ENCODE results near the gene TAF1B.

TAF1B gene

DNA sequence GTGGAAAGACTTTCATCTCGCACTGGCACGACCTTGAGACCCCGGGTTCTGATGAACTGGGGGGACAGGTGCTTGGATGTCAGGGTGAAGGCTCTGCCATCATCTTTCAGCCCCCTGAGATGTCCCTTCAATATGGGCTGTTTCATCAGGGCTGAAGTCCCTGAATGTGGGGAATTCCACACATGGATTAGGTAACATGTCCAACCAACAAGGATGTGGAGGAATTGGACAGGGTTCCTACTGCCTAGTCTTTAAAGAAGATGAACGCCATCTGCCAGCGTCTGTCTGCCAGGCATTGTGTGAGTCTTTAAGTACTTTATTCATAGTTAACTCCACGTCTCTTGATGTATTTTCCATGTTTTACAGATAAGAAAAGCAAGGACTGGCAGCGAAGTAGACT, 102.3 kb downstream of the TAF1B start:
- FAIRE-seq, result no peak

DNA sequence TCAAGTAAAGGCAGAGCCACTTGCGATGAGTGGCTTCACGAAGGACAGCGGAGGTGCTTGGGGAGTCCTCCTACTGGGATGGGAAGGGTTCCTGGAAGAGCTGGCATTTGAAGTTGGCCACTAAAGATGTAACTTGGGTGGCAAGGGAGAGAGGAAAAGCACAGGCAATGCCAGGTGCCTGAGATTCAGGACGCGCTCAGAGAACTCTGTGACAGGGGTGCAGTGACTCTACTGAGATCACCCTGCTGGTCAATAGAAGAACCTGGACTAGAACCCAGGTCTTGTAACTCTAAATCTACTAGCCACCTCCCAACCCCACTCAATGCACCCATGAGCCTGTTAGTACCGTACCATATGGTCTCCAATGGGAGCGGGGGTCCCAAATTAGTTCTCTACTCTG, 102.8 kb downstream of the TAF1B start:
- FAIRE-seq, result no peak

GRCh38 chr2:9946818-9947217, 103.5 kb downstream of the TAF1B start:
- FAIRE-seq, result no peak

DNA sequence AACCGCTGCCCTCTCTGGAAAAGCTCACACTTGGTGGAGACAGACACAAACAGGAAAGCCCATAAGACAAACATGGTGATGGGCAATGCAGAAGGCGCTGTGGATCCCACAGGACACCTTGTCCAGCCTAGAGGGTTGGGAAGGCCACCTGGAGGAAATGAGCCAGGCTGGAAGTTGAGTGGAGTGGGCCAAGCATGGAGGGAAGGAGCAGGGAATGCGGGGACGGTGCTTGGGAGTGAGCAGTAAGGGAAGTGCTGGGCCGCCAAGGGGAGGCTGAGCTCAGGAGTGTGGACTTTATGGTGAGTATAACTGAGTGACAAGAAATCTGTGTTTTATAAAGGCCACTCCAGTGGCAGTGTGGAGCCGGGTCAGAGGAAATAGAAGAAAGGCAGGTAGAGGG, 105.4 kb downstream of the TAF1B start:
- no peak for FAIRE-seq

DNA sequence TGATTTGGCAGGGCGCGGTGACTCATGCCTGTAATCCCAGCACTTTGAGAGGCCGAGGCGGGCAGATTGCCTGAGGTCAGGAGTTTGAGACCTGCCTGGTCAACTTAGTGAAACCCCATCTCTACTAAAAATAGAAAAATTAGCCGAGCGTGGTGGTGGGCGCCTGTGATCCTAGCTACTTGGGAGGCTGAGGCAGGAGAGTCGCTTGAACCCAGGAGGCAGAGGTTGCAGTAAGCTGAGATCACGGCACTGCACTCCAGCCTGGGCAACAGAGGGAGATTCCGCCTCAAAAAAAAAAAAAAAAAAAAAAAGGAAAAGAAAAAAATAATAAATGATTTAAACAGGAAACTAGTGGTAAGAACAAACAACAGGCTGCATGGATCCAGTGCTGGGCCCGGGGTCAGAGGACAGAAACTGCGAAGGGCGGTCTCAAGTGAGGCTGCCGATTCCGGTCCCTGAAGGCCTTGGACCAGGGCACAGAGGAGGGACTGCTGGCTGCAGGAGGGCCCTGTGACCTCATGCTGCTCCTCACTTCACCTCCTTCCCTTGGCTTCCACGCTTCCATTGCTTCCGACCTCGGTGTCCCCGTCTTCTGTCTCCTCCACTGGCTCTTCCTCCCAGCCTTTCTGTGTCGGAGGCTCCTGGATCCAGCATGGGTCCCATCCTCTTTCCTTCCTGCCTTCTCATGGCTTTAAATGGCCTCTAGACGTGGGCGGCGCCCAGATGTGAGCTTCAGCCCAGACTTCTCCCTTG, 106.1 kb downstream of the TAF1B start:
- no peak for FAIRE-seq

GRCh38 chr2:9949992-9950520, 106.8 kb downstream of the TAF1B start:
- no peak for FAIRE-seq

- FAIRE-seq, result no peak
These were observed 107.4 kb downstream of the TAF1B start for GRCh38 chr2:9950521-9951271.

DNA sequence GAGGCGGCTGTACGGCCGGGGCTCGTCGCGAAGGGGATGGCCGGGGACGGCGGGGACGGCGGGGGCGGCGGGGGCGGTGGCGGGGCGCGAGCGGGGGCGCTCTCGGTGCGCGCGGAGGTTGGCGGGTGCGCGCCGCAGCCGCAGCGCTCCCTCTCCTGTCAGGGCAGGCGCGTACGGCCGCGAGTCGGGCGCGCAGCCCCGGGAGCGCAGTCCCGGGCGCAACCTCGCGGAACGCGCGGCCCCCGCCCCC, 107.9 kb downstream of the TAF1B start:
- no peak for FAIRE-seq

- no peak for FAIRE-seq
These were observed 108.4 kb downstream of the TAF1B start, which contains the start of gene GRHL1 for GRCh38 chr2:9951522-9952285. TSS of gene GRHL1 (plus strand) at chr2:9951693. CDS start at chr2:9951834, 141 bp downstream.

GRCh38 chr2:9952286-9952737, 109.0 kb downstream of the TAF1B start:
- FAIRE-seq, result no peak

DNA sequence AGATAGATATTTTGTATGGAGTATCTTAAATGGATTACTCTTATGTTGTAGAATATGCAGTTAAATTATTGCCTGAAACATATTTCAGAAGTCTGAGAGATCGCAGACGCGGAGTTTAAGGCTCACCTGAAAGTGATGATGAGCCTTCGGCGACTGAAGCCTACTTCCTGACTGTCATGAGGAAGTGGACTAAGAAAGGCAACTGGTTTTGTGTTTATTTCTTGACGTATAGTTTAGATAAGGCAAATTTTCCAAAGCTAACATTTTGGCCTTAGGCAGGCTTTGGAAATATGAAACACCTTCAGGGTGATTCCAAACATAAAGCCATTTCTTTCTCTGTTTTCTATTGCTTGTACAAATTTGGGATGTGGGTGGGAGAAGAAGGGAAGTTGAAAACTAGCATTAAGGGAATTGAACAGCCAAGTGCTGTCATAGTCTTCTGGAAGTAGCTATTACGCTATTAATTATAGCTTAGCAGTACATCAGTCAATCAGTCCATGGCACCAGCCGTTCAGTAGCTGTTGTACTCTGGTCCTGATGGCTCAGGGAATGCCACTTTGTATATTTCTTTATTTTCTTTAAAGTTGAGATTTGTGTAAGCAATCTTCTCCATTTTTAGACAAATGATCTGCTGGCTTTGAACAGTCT, 109.7 kb downstream of the TAF1B start:
- FAIRE-seq, result no peak

DNA sequence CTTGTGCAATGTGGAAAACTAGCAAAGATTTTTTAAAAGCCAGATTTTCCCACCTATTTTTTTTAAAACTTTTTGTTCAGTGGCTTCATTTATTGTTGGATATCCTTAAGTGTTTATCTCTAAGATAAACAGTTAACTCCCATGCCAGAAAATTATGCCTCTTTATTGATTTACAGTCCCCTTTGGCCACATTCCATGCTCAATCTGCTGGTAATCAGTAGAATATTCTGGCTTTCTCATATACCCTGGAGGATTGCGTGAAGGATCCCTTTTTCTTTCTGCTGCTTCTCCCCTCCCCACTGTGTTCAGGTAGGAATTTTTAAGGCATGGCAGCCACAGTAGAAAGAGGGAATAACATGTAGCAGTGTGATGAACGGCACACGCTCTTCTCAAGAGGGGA, 110.9 kb downstream of the TAF1B start:
- no peak for FAIRE-seq

DNA sequence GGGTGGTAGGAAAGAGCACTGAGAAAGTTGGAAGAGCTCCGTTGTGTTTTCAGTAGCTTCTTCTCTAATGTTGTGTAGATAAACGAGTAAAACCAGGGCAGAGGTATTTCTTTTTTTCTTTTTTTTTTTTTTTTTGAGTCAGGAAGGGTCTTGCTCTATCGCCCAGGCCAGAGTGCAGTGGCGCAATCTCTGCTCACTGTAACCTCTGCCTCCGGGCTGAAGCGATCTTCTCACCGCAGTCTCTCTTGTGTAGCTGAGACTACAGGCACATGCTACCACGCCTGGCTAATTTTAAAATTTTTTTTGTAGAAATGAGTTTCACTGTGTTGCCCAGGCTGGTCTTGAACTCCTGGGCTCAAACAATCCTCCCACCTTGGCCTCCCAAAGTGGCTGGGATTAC, 114.8 kb downstream of the TAF1B start:
- FAIRE-seq, result no peak

DNA sequence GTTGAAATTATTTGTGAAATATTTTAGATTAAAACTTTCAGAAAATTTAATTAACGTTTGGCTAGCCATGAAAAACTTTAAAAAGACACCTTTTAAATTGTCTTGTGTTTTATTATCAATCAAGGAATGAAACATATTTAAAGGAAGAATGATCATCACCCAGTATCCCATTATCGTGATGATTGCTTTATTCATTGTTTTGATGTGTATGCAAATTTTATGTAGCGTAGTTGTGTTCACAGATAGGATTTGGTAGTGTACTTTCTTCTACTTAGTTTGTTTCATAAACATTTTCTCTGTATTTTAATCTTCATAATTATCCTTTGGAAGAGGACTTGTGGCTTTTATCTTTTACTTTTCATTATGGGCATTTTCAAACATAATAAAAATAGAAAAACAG, 116.0 kb downstream of the TAF1B start:
- peak; percentile 7 for FAIRE-seq

GRCh38 chr2:9961013-9961412, 117.7 kb downstream of the TAF1B start:
- no peak for FAIRE-seq

DNA sequence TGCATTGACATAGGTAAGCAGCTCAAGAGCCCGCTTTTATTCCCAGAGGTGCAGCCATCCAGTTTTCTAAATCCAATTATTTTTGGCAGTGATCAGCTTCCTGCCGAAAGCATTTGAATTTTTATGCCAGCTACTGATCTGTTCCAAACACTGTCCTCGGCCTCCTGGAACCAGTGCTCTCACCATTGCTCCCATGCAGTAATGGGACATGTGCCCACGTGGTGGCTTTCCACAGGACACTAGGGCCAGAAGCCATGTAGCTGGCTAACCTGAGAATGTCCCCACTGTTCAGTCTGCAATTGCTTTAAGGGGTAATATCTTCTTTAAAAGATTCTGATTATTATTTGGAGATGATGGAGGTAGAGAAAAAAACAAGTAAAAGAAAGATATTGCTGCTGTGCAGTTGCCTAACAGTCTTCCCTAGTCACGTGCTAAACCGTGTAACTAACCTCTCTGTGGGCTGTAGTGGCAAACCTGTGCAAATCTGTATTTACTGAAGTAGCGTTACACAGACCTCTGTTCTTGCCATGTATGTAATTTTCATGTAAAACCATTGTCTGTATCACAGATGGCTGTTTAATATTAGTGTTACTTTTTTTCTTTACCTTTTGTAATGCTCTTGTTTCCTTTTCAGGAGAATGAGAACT, 121.2 kb downstream of the TAF1B start:
- no peak for FAIRE-seq

DNA sequence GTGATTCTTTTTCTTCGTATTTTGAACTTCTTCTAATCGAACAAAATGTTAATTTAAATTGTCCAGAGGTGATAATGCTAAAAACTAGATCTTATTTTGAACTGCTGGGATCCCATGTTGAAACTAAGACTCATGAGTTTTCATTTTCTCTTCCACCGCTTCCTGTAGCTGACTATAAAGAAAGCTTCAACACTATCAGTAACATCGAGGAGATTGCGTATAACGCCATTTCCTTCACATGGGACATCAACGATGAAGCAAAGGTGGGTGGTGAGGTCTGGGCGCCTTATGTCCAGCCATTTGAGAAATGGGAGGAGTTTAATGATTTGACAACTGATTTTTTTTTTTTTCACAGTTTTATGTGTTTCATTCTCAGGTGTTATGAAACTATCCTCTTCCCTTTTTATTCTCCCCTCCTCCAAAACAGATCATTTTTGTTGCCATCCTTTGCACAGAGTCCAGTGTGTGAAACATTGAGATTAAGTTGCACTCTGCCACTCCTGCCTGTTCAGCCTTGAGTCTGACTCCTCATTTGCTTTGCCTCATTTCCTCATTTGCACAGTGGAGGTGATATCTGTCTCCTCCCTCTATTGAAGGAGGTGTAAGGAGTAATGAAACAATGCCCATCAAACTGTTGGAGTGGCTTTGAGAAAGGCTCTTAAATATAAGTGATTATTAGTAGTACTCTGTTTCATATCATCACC, 122.0 kb downstream of the TAF1B start:
- no peak for FAIRE-seq

GRCh38 chr2:9966491-9967022, 123.3 kb downstream of the TAF1B start:
- FAIRE-seq, result no peak

- no peak for FAIRE-seq
These were observed 123.9 kb downstream of the TAF1B start for GRCh38 chr2:9967053-9967775.

GRCh38 chr2:9968553-9969497, 125.6 kb downstream of the TAF1B start:
- no peak for FAIRE-seq

All from TTC549 (cell line).